ENCODE measurements around the gene OSBPL3.

The OSBPL3 gene

GRCh38 chr7:24955313-24955712, 24.7 kb downstream of the OSBPL3 start:
- DNase-seq (ENCODE audit: low read depth in 2 of 2) = no peak

GRCh38 chr7:24952464-24952863, 27.5 kb downstream of the OSBPL3 start:
- no peak for DNase-seq (ENCODE audit: low read depth in 2 of 2)

GRCh38 chr7:24951441-24951980, 28.5 kb downstream of the OSBPL3 start:
- DNase-seq (ENCODE audit: low read depth in 2 of 2) = no peak

GRCh38 chr7:24949884-24950283, 30.1 kb downstream of the OSBPL3 start:
- DNase-seq (ENCODE audit: low read depth in 2 of 2) = no peak

- no peak for DNase-seq (ENCODE audit: low read depth in 2 of 2)
These were observed 31.2 kb downstream of the OSBPL3 start for GRCh38 chr7:24948739-24949138.

- no peak for DNase-seq (ENCODE audit: low read depth in 2 of 2)
These were observed 33.5 kb downstream of the OSBPL3 start for GRCh38 chr7:24946467-24946866.

- no peak for DNase-seq (ENCODE audit: low read depth in 2 of 2)
These were observed 34.1 kb downstream of the OSBPL3 start for GRCh38 chr7:24945899-24946298.

- DNase-seq (ENCODE audit: low read depth in 2 of 2) = no peak
These were observed 36.7 kb downstream of the OSBPL3 start for GRCh38 chr7:24943096-24943948.

GRCh38 chr7:24942226-24942625, 37.8 kb downstream of the OSBPL3 start:
- DNase-seq (ENCODE audit: low read depth in 2 of 2) = no peak

GRCh38 chr7:24939416-24939815, 40.6 kb downstream of the OSBPL3 start:
- DNase-seq (ENCODE audit: low read depth in 2 of 2) = no peak

- DNase-seq (ENCODE audit: low read depth in 2 of 2) = no peak
These were observed 43.7 kb downstream of the OSBPL3 start for GRCh38 chr7:24936121-24936824.

GRCh38 chr7:24933298-24933697, 46.7 kb downstream of the OSBPL3 start:
- DNase-seq (ENCODE audit: low read depth in 2 of 2) = no peak

- no peak for DNase-seq (ENCODE audit: low read depth in 2 of 2)
These were observed 47.2 kb downstream of the OSBPL3 start for GRCh38 chr7:24932815-24933214.

- no peak for DNase-seq (ENCODE audit: low read depth in 2 of 2)
These were observed 47.6 kb downstream of the OSBPL3 start for GRCh38 chr7:24932389-24932788.

- no peak for DNase-seq (ENCODE audit: low read depth in 2 of 2)
These were observed 48.1 kb downstream of the OSBPL3 start for GRCh38 chr7:24931844-24932243.

- DNase-seq (ENCODE audit: low read depth in 2 of 2) = no peak
These were observed 49.1 kb downstream of the OSBPL3 start for GRCh38 chr7:24930856-24931255.

- no peak for DNase-seq (ENCODE audit: low read depth in 2 of 2)
These were observed 53.1 kb downstream of the OSBPL3 start for GRCh38 chr7:24926623-24927524.

GRCh38 chr7:24924375-24924774, 55.6 kb downstream of the OSBPL3 start:
- DNase-seq (ENCODE audit: low read depth in 2 of 2) = no peak

- no peak for DNase-seq (ENCODE audit: low read depth in 2 of 2)
These were observed 56.7 kb downstream of the OSBPL3 start for GRCh38 chr7:24923172-24923865.

GRCh38 chr7:24922099-24922773, 57.7 kb downstream of the OSBPL3 start:
- DNase-seq (ENCODE audit: low read depth in 2 of 2) = no peak

GRCh38 chr7:24921362-24921679, 58.7 kb downstream of the OSBPL3 start:
- no peak for DNase-seq (ENCODE audit: low read depth in 2 of 2)

All from stimulated activated CD8-positive, alpha-beta memory T cell treated with anti-CD3 and anti-CD28 coated beads, Interleukin-15, amount 100 ng/mL, for 48 hours (primary cell).